Activated B cell treated with CpG ODN at 0.5 μM for 24 hours (primary cell): ENCODE results near the gene APPBP2. TPM values are rescaled to one million over a fixed set of nuclear protein-coding genes. Genes with fewer than 3 reads are reported as not detected.

ENCODE experiments used
- ATAC-seq: fragments of 200-7000 bp; cut with Tn5 transposase; one replicate; pipeline ENCODE4 v1.10.0; 2021; ENCODE audit warnings: low read depth, mild to moderate bottlenecking, moderate library complexity
- CTCF ChIA-PET: fragments of 350-600 bp; sonication (Branson Sonifier 250); formaldehyde crosslinking; loops from one replicate; lab custom pipeline; 2021; ENCODE audit warnings: antibody characterized with exemption; lab: Charles Lee
- POLR2A ChIA-PET: fragments of 350-600 bp; sonication (Branson Sonifier 250); formaldehyde crosslinking; loops from one replicate; lab custom pipeline; 2021; ENCODE audit warnings: antibody characterized with exemption; lab: Charles Lee
- DNase-seq: peaks from one replicate; pipeline ENCODE4 v3.0.0; 2022
- H3K27ac Mint-ChIP-seq: one replicate; pipeline ENCODE4 v1.8.0; 2020; ENCODE audit warnings: mixed read lengths
- H3K27me3 Mint-ChIP-seq: one replicate; pipeline ENCODE4 v1.8.0; 2021; ENCODE audit warnings: mixed read lengths
- H3K36me3 Mint-ChIP-seq: one replicate; pipeline ENCODE4 v1.8.0; 2021; ENCODE audit warnings: low read depth, mixed read lengths
- H3K4me1 Mint-ChIP-seq: one replicate; pipeline ENCODE4 v1.8.0; 2021; ENCODE audit warnings: mixed read lengths
- H3K4me3 Mint-ChIP-seq: one replicate; pipeline ENCODE4 v1.8.0; 2020; ENCODE audit warnings: mild to moderate bottlenecking, mixed read lengths
- H3K9me3 Mint-ChIP-seq: one replicate; pipeline ENCODE4 v1.8.0; 2020; ENCODE audit warnings: mixed read lengths
- intact Hi-C: fragments of 100-400 bp; cut with micrococcal nuclease; formaldehyde crosslinking; loops from one replicate; pipeline ENCODE4 v1.15.1; 2024
- total RNA-seq: library from RNA; stranded (reverse); gene quantifications from 2 replicates; pipeline ENCODE4 v1.2.3, GENCODE V29; 2022
- TF ChIP-seq, protein P1 (sequence below): fragments of 200-600 bp; IDR thresholded peaks from one replicate; pipeline ENCODE4 v1.8.0; 2022; ENCODE audit warnings: antibody characterized with exemption, mild to moderate bottlenecking

The APPBP2 gene
- total RNA-seq, 1 donor from 2014 or later: 29.9 TPM

DNA sequence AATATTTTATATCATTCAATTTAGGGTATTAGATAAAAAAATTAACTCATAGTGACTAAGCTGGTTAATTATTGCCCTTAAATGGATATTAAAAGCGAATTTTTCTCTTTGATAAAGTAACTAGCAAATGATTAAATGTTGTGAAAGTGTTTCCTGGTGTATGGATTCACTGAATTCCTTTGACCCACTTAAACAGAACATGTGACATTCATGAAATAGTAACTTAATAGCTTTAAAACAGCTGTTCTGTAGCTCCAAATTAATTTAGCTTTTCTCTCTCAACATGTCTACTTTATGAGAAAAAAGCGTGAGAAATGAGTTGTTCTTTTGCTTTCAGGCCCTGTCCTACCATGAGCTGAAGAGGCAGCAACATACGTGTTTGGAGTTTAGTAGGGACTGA is 36.4 kb upstream of the APPBP2 start:
- no peak for ATAC-seq
- Mint-ChIP-seq H3K4me3 (no peak overlapping the region), H3K27me3 (no peaks in the 10 kb centered on the region), H3K36me3 (peaks cover 6% of the 10 kb centered on the region), H3K9me3 (peaks cover 9% of the 10 kb centered on the region), H3K4me1 (no peaks in the 10 kb centered on the region), H3K27ac (no peak overlapping the region)
- intact Hi-C loops: no loop called here
- CTCF ChIA-PET: interaction anchor here (0.7 kb wide), 1 partner anchor 14 kb away, joined by 3 read pairs; no protein-coding TSS in a partner anchor
- POLR2A ChIA-PET: interaction anchor here (0.5 kb wide), 1 partner anchor 131 kb away, joined by 8 read pairs; no protein-coding TSS in a partner anchor
- no peak for DNase-seq
- TF ChIP-seq, protein P1, sequence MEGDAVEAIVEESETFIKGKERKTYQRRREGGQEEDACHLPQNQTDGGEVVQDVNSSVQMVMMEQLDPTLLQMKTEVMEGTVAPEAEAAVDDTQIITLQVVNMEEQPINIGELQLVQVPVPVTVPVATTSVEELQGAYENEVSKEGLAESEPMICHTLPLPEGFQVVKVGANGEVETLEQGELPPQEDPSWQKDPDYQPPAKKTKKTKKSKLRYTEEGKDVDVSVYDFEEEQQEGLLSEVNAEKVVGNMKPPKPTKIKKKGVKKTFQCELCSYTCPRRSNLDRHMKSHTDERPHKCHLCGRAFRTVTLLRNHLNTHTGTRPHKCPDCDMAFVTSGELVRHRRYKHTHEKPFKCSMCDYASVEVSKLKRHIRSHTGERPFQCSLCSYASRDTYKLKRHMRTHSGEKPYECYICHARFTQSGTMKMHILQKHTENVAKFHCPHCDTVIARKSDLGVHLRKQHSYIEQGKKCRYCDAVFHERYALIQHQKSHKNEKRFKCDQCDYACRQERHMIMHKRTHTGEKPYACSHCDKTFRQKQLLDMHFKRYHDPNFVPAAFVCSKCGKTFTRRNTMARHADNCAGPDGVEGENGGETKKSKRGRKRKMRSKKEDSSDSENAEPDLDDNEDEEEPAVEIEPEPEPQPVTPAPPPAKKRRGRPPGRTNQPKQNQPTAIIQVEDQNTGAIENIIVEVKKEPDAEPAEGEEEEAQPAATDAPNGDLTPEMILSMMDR: no peak

DNA sequence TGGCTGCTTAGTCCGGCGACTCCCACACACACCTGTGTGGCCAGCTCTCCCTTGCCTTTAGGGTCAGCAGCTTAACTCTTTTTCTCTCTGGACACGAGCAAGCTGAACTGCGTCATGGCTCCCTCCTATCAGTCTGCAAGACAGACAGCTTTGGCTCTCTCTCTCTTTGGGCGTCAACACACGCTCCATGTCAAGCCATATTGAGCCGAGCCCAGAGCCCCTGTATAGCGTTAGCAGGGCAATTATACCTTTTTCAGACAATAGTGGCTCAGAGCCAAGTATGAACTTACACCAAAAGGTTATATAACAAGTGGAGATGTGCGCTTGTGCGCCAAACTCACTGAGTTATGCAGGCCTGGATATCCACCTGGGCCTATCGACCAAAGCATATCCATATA is 34.8 kb upstream of the APPBP2 start:
- TF ChIP-seq, protein P1: no peak
- Mint-ChIP-seq H3K4me3 (no peak overlapping the region), H3K9me3 (peaks cover 14% of the 10 kb centered on the region)

DNA sequence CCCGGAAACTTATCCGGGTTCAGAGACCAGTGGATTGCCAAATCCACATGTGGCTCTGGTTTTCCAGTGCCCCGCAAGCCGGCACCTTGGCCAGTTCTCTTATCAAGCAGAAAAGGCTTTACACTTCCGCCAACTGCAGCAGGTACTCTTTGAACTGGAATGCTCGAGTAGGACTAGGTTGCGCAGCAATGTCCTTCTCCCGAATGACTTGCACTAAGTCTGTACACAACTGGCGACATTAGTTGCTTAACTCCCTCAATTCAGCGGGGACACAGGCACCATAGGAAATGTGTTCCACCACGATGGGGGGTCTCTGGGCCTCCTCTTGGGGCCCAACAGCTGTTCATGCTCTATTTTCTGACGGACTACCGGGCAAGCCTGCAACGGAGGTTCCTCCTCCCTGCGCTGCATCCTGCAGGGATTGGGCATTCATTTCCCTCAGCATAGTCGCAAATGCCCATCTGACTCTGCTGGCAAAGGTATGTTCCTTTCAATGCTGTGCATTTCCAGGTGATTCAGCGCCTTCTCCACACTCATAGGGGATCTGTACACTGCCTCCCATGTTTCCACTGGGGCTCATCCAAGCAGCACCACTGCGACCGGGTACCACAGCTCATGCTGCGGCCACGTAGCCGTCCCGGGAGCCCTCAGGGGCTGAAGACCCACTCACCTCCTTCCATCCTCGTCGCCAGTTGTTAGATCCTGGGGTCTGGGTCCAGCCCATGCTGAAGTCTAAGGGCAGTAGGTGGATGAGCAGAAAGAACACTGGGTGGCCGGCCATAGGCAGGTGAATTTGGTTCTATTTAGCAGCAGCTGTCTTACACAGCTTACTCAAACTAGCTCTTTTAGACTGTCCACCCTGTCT is 34.2 kb upstream of the APPBP2 start:
- intact Hi-C loops: no loop called here
- Mint-ChIP-seq H3K27ac (no peak overlapping the region), H3K4me3 (no peak overlapping the region), H3K9me3 (peaks cover 14% of the 10 kb centered on the region), H3K36me3 (peaks cover 8% of the 10 kb centered on the region), H3K27me3 (no peaks in the 10 kb centered on the region), H3K4me1 (no peaks in the 10 kb centered on the region)
- ATAC-seq: no peak
- ChIA-PET CTCF (interaction anchor here (0.7 kb wide), 1 partner anchor 29 kb away, joined by 3 read pairs; no protein-coding TSS in a partner anchor), POLR2A (no interaction called here)
- TF ChIP-seq, protein P1: no peak
- DNase-seq: no peak

More for the DNA sequence above, 34.8 kb upstream of the APPBP2 start:
- ChIA-PET POLR2A (no interaction called here), CTCF (no interaction called here)
- Mint-ChIP-seq H3K27ac (no peak overlapping the region), H3K27me3 (no peaks in the 10 kb centered on the region), H3K4me1 (no peaks in the 10 kb centered on the region), H3K36me3 (peaks cover 8% of the 10 kb centered on the region)
- intact Hi-C loops: no loop called here
- DNase-seq (no peak), ATAC-seq (no peak)

DNA sequence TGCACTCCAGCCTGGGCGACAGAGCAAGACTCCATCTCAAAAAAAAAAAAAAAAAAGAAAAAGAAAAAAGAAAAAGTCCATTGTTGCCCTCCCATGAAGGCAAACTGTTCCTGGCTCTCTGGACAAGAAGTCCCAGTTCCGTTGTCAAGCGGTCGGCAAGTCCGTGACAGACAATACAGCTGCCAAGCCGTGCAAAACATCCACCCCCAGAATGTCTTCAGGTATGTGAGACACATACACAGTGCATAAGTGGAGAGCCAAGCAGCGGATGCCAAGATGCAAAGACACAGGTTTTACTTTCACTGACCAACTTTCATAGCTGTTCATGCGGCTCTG is 33.6 kb upstream of the APPBP2 start:
- DNase-seq (no peak), ATAC-seq (no peak)
- no peaks in the 10 kb centered on the region for H3K4me1 Mint-ChIP-seq
- no peaks in the 10 kb centered on the region for H3K27me3 Mint-ChIP-seq
- ChIA-PET CTCF (interaction anchor here (0.7 kb wide), 1 partner anchor 29 kb away, joined by 3 read pairs; no protein-coding TSS in a partner anchor), POLR2A (no interaction called here)
- peaks cover 8% of the 10 kb centered on the region for H3K36me3 Mint-ChIP-seq
- H3K4me3 Mint-ChIP-seq: no peak overlapping the region
- no peak overlapping the region for H3K27ac Mint-ChIP-seq
- peaks cover 14% of the 10 kb centered on the region for H3K9me3 Mint-ChIP-seq
- TF ChIP-seq, protein P1: no peak
- intact Hi-C loops: no loop called here

DNA sequence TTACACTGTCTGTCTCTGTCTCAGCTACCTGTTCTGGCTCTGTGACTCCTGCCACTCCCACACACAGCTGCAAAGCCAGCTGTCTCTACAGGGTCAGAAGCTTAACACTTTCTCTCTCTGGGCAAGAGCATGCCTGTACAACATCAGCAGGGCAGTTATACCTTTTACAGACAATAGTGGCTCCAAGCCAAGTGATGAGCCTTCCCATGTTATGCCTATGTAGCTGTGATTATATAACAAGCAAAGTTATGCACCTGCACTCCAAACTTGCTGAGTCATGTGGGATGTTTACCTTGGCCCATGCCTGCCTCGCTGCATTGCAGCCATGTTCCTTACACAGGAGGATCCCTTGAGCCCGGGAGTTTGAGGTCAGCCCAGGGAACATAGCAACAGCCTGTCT is 31.8 kb upstream of the APPBP2 start:
- ChIA-PET CTCF (no interaction called here), POLR2A (no interaction called here)
- Mint-ChIP-seq H3K36me3 (peaks cover 8% of the 10 kb centered on the region), H3K27me3 (no peaks in the 10 kb centered on the region), H3K27ac (no peak overlapping the region), H3K9me3 (peaks cover 14% of the 10 kb centered on the region), H3K4me3 (no peak overlapping the region), H3K4me1 (no peaks in the 10 kb centered on the region)
- ATAC-seq (no peak), DNase-seq (no peak)
- intact Hi-C loops: no loop called here
- TF ChIP-seq, protein P1: no peak
